Glutamatergic neuron (in vitro differentiated cells): ENCODE measurements around the gene BCORL1. TPM values are rescaled to one million over a fixed set of nuclear protein-coding genes. Genes with fewer than 3 reads are reported as not detected.

ENCODE experiments used
- DNase-seq: peaks from one replicate; pipeline ENCODE4 v3.0.0; 2022
- H3K27ac Mint-ChIP-seq: one replicate; pipeline ENCODE4 v1.8.0; 2020; ENCODE audit warnings: mild to moderate bottlenecking, mixed read lengths, inconsistent platforms; ENCODE audit not compliant: unreplicated experiment
- H3K27me3 Mint-ChIP-seq: one replicate; pipeline ENCODE4 v1.8.0; 2020; ENCODE audit warnings: mild to moderate bottlenecking, moderate library complexity, mixed read lengths, inconsistent platforms; ENCODE audit not compliant: unreplicated experiment
- H3K36me3 Mint-ChIP-seq: one replicate; pipeline ENCODE4 v1.8.0; 2020; ENCODE audit warnings: mild to moderate bottlenecking, mixed read lengths, inconsistent platforms; ENCODE audit not compliant: unreplicated experiment
- H3K4me1 Mint-ChIP-seq: one replicate; pipeline ENCODE4 v1.8.0; 2020; ENCODE audit warnings: mild to moderate bottlenecking, low read depth, mixed read lengths, inconsistent platforms; ENCODE audit not compliant: unreplicated experiment
- H3K4me3 Mint-ChIP-seq: one replicate; pipeline ENCODE4 v1.8.0; 2020; ENCODE audit warnings: mild to moderate bottlenecking, mixed read lengths, inconsistent platforms; ENCODE audit not compliant: unreplicated experiment
- H3K9me3 Mint-ChIP-seq: one replicate; pipeline ENCODE4 v1.8.0; 2020; ENCODE audit warnings: mild to moderate bottlenecking, moderate library complexity, mixed read lengths, inconsistent platforms; ENCODE audit not compliant: unreplicated experiment
- CTCF ChIP-seq: fragments of 200-600 bp; sonication (generic); IDR thresholded peaks from one replicate; pipeline ENCODE4 v1.5.0; 2021; ENCODE audit not compliant: partially characterized antibody, unreplicated experiment
- total RNA-seq: library from RNA; stranded (reverse); fragmentation: NEBNext Ultra II Directional; extraction: Animal tissue kit (Norgen Biotek cat#: 25700); gene quantifications from one replicate; pipeline ENCODE4 v1.2.1, GENCODE V29; 2021; ENCODE audit not compliant: unreplicated experiment

BCORL1 gene
- total RNA-seq, 1 donor from 2014 or later: 14.7 TPM

- no peak for TF ChIP-seq CTCF
- no peaks in the 10 kb centered on the region for H3K9me3 Mint-ChIP-seq
- H3K36me3 Mint-ChIP-seq: peaks cover 8% of the 10 kb centered on the region
- no peaks in the 10 kb centered on the region for H3K27me3 Mint-ChIP-seq
- no peak overlapping the region for H3K4me3 Mint-ChIP-seq
- peak; percentile 21 for DNase-seq
- H3K27ac Mint-ChIP-seq: no peak overlapping the region
- H3K4me1 Mint-ChIP-seq: no peaks in the 10 kb centered on the region
Measured at GRCh38 chrX:130053236-130053635, 70.8 kb downstream of the BCORL1 start.

GRCh38 chrX:130055103-130055502 lies 72.7 kb downstream of the BCORL1 start:
- Mint-ChIP-seq H3K36me3 (peaks cover 4% of the 10 kb centered on the region), H3K9me3 (no peaks in the 10 kb centered on the region), H3K27ac (no peak overlapping the region), H3K27me3 (no peaks in the 10 kb centered on the region), H3K4me3 (no peak overlapping the region), H3K4me1 (no peaks in the 10 kb centered on the region)
- no peak for TF ChIP-seq CTCF
- DNase-seq: no peak

GRCh38 chrX:130055899-130056298 lies 73.5 kb downstream of the BCORL1 start:
- Mint-ChIP-seq H3K36me3 (peaks cover 4% of the 10 kb centered on the region), H3K27ac (no peak overlapping the region), H3K9me3 (no peaks in the 10 kb centered on the region), H3K4me1 (no peaks in the 10 kb centered on the region), H3K27me3 (no peaks in the 10 kb centered on the region), H3K4me3 (no peak overlapping the region)
- no peak for TF ChIP-seq CTCF
- no peak for DNase-seq

GRCh38 chrX:130057209-130057608 lies 74.8 kb downstream of the BCORL1 start:
- no peak for TF ChIP-seq CTCF
- Mint-ChIP-seq H3K4me1 (no peaks in the 10 kb centered on the region), H3K27ac (no peak overlapping the region), H3K4me3 (no peak overlapping the region), H3K9me3 (no peaks in the 10 kb centered on the region), H3K27me3 (no peaks in the 10 kb centered on the region), H3K36me3 (peaks cover 4% of the 10 kb centered on the region)
- no peak for DNase-seq

- Mint-ChIP-seq H3K4me3 (no peak overlapping the region), H3K4me1 (no peaks in the 10 kb centered on the region)
Measured at GRCh38 chrX:130058652-130059051, 76.2 kb downstream of the BCORL1 start.

More at GRCh38 chrX:130058652-130059051, 76.2 kb downstream of the BCORL1 start:
- H3K36me3 Mint-ChIP-seq: peaks cover 4% of the 10 kb centered on the region
- H3K27ac Mint-ChIP-seq: no peak overlapping the region
- no peak for DNase-seq
- H3K27me3 Mint-ChIP-seq: no peaks in the 10 kb centered on the region
- no peak for TF ChIP-seq CTCF
- H3K9me3 Mint-ChIP-seq: no peaks in the 10 kb centered on the region
